ENCODE results near the gene CIZ1.

DNA sequence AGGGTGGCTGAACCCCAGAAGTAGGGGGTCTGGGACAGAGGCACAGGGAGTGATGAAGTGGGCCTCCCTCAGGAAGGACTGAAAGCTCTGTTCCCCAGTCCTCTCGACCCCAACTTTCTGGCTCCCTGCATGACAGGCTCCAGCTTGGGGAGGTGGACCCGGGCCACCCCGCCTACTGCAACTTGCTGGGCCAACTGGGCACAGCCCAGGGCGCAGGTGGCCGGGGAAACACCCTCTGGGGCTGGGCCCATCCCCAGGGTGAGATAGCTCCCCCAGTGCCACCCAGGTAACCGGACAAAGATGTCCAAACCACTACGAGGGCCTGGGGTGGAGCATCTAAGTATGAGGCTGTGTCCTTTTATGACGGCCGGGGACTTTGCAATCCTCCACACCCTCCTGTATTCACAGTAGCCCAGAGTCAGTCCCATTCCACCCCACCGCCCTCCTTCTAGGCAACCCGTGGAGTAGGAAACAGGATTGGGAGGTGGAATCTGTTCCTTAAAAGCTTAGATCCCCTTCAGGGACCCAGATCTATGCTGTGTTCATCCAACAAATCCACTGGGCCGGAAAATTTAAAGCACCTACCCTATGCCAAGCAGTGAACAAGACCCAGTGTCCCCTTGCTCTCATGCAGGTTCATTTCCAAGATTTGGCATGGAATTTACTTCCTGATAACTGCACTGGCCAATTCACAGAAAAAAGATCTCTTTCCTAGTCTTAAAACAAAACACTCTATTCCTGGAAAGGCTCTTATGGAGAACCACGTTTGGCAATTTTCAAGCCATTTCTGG lies 31.7 kb upstream of the CIZ1 start:
- no peak for TF ChIP-seq POLR2A (IDR thresholded peaks at IDR 0.05)
- TF ChIP-seq, protein P1, sequence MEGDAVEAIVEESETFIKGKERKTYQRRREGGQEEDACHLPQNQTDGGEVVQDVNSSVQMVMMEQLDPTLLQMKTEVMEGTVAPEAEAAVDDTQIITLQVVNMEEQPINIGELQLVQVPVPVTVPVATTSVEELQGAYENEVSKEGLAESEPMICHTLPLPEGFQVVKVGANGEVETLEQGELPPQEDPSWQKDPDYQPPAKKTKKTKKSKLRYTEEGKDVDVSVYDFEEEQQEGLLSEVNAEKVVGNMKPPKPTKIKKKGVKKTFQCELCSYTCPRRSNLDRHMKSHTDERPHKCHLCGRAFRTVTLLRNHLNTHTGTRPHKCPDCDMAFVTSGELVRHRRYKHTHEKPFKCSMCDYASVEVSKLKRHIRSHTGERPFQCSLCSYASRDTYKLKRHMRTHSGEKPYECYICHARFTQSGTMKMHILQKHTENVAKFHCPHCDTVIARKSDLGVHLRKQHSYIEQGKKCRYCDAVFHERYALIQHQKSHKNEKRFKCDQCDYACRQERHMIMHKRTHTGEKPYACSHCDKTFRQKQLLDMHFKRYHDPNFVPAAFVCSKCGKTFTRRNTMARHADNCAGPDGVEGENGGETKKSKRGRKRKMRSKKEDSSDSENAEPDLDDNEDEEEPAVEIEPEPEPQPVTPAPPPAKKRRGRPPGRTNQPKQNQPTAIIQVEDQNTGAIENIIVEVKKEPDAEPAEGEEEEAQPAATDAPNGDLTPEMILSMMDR (IDR thresholded peaks at IDR 0.05), result no peak
